Inferior parietal cortex (tissue), 1 donor: Measurements from ENCODE around the gene HBEGF.

Source experiments
- DNase-seq: peaks from one replicate; pipeline ENCODE4 v3.0.0-alpha.2; 2016; ENCODE audit errors: extremely low spot score

The HBEGF gene, protein sequence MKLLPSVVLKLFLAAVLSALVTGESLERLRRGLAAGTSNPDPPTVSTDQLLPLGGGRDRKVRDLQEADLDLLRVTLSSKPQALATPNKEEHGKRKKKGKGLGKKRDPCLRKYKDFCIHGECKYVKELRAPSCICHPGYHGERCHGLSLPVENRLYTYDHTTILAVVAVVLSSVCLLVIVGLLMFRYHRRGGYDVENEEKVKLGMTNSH

DNA sequence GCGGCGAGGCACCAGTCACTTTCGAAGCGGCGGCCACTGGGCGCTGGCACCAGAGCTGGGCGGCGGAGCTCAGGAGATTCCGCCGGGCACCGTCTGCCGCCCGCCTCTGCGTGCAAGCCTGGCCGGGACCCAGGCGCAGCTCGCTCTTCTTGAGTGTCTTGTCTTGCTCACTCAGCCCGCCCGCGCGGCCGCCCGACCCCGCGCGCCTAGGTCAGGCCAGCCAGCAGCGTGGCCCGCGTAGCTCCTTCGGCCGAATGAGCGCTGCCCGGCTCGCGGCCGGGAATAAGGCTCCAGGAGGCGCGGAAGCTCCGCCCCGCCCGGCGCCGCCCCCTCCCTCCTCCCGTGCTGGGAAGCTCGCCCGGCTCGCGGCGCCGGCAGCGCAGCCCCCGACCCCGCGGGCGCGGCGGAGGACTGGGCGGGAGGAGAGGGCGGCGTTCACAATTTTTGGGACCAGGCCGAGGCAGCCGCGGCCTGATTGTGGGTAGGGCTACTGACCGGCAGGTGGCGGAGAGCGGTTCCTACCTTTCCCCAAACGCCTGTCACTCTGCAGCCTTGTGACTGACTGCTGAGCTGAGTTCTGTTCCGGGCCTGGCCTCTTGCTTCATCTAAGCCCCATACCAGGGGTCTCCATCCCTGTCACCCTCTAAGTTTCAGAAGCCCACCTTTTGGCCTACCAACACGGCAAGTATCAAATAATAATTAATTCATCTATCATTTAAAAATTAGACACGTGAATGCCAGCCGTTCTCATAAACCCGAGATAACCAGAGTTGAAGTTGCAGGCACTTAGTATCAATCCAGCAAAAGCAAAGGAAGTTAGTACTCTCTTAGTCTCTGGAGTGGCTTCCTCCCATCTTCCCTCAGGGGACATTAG, at the start of gene HBEGF:
TSS of gene HBEGF (minus strand) at position 256 of the 874 bp plus-strand sequence. CDS start 275 bp downstream, outside the sequence.
- DNase-seq: peak; percentile 76

DNA sequence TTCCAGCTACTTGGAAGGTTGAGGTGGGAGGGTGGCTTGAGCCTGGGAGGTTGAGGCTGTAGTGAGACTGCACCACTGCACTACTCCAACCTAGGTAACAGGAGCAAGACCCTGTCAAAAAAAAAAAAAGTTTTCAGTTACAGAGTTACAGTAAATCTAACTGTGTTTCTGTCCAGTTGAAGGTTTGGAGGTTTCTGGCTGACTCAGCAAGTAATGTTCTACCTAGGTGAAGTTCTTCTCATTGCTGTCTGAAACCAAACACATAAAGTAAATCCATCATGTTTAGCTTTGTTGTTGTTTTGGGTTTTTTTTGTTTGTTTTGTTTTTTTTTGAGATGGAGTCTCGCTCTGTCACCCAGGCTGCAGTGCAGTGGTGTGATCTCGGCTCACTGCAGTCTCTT, 47.3 kb upstream of the HBEGF start:
- no peak for DNase-seq

GRCh38 chr5:140391732-140392131, 45.3 kb upstream of the HBEGF start:
- DNase-seq: no peak

GRCh38 chr5:140391312-140391711, 44.9 kb upstream of the HBEGF start:
- no peak for DNase-seq

DNA sequence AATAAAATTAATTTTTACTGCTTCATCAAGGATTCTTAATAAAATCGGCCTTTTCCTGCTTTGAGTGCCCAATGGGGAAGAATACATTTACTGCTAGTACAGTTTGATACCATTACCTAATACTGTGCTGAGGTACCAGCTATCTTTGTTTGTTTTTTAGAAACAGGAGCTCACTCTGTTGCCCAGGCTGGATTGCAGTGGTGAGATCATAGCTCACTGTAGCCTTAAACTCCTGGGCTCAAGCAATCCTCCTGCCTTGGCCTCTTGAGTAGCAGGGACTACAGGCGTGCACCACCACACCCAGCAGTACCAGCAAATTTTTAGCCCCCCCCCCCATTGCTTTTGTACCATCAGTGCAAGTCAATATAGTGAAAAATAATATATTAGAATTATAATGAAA, 41.6 kb upstream of the HBEGF start:
- no peak for DNase-seq

GRCh38 chr5:140383300-140383699, 36.9 kb upstream of the HBEGF start:
- DNase-seq: no peak

DNA sequence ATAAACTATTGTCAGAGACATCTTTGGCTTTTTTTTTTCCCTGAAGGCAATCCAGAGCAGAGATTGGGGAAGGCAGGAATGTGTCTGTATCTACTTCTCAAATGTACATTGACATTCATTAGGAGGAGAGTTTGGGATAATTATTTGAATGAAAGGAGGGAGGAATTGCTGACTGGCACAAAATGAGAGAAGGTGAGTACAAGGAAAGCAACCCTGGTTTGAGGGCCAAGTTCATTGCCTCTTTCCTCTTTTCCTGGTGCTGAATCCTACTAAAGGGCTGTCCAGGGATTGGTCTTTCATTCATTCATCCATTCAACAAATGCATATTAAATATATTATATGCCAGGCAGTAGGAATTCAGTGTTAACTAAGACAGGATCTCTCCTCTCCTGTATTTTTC, 36.5 kb upstream of the HBEGF start:
- no peak for DNase-seq

DNA sequence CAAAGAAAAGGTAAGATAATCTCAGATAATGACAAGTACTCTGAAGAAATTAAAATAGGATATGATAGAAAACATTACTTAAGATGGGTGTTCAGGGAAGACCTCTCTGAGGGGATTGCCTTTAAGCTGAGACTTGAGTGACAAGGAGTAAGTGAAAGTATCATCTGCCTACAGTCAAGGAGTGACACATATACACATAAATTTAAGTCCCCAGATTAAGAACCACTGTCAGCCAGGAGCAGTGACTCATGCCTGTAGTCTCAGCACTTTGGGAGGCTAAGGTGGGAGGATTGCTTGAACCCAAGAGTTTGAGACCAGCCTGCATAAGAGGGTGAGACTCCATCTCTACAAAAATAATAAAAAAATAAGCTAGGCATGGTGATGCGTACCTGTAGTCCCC, 35.6 kb upstream of the HBEGF start:
- no peak for DNase-seq

DNA sequence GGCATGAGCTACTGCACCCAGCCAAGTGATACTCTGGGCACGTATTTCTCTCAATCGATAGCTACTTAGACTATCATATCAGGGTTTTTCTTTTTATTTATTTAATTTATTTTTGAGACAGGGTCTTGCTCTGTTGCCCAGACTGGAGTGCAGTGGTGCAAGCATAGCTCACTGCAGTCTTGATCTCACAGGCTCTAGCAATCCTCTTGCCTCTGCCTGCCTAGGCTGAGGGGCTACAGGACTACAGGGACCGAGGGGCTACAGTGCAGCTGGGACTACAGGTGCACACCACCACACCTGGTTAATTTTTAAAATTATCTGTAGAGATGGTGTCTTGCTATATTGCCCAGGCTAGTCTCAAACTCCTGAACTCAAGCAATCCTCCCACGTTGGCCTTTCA, 34.9 kb upstream of the HBEGF start:
- DNase-seq: no peak

- DNase-seq: peak; percentile 76
Measured at GRCh38 chr5:140372971-140373487, 26.6 kb upstream of the HBEGF start.

DNA sequence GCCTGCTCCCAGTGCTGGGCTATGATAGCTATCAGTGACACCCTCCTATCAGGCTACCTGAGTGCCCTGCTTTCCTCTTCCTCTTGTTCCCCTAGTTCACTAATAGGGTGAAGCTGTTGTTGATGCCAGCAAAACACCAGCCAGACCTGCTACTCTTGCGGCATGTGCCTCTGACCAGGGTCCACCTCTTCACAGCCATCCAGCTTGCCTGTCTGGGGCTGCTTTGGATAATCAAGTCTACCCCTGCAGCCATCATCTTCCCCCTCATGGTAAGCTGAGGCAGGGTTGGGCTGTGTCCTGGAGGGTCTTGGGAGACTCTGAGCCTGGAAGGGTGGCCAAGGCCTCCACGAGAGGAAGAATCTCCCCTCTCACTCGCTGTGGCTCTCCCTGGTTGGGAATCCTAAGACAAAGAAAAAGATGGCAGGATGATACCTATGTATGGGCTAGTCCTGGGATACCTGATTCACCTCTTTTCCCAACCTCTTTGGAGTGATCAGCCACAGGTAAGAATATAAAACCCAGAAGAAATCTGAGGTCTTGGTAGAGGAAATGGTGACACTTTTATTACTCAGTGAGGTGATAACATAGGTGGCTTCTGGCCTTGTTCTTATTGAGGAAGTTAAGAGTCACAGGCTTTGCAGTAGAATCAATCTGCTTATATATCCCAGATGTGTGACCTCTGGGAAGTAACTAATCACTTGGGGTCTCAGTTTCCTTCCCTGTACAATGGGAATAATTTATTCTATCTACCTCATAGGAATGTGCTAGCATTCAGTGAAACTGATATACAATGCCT, 25.2 kb upstream of the HBEGF start:
- DNase-seq: no peak

GRCh38 chr5:140367256-140368013, 21.0 kb upstream of the HBEGF start:
- no peak for DNase-seq

GRCh38 chr5:140366589-140367255, 20.3 kb upstream of the HBEGF start:
- no peak for DNase-seq

DNA sequence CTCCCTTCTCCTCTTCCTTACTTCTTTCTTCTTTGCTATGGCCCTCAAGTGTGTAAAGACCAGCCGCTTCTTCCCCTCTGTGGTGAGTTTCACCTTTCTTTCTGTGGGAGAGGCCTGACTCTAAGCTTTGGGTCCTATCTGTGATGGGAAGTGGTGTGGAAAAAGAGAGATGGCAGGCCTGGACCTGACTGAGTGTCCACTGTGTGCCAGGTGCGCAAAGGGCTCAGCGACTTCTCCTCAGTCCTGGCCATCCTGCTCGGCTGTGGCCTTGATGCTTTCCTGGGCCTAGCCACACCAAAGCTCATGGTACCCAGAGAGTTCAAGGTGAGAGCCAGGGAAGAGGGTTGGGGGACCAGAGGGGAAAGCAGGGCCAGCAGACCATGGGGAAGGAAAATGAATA, 19.5 kb upstream of the HBEGF start:
- no peak for DNase-seq

- no peak for DNase-seq
Measured at GRCh38 chr5:140365282-140365681, 18.9 kb upstream of the HBEGF start.

DNA sequence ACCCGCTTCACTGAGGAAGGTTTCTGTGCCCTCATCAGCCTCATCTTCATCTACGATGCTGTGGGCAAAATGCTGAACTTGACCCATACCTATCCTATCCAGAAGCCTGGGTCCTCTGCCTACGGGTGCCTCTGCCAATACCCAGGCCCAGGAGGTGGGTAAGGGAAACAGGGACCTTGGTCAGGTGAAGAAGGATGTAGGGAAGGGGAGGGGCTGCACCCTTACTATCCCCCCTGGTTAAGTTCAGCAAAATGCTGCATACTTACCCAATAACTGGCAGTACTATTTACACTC, 18.0 kb upstream of the HBEGF start:
- no peak for DNase-seq

- no peak for DNase-seq
Measured at GRCh38 chr5:140363631-140364471, 17.4 kb upstream of the HBEGF start.

DNA sequence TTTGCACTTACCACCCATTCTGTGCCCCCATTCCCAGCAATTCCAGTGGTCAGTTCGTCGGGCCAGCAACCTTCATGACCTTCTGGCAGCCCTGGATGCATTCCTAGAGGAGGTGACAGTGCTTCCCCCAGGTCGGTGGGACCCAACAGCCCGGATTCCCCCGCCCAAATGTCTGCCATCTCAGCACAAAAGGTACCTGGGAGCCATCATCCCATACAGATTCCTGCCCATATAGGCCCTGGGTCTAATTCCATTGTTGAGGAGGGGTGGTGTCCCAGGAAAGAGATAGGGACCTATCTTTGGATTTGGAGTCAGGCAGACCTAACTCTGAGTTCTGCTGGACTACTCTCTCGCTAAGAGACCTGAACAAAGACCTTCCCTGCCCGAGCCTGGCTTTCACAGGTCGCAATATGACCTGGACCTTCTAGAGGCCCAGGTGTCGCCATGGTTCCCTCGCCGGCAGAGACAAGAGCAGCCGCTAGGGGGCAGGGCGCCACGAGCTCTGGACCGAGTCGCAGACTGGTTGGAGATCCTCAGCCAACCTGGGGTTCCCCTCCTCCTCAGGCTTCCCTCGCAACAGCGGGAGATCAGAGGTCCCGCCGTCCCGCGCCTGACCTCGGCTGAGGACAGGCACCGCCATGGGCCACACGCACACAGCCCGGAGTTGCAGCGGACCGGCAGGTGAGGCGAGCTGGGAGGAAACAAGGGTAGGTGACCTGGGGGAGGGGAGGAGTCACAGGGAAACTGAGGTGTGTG, 16.6 kb upstream of the HBEGF start:
- peak; percentile 75 for DNase-seq

DNA sequence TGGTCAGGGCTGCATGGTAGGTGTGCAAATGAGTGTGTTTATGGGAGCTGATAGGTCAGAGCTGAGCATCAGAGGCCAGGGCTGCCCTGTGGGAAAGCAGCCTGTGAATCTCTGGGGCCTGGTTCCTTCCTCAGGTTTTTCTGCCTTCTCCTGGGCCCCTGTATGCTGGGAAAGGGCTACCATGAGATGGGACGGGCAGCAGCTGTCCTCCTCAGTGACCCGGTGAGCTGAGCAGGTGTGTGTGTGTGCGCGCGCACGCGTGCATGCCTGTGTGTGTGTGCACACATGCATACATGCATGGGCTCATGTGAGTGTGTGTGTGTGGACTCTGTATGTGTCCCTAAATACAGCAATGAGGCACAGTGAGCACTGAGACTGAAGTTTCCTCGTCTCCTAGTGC, 15.9 kb upstream of the HBEGF start:
- DNase-seq: no peak

- no peak for DNase-seq
Measured at GRCh38 chr5:140361901-140362300, 15.5 kb upstream of the HBEGF start.
